ENCODE results near the gene PLPPR1. TPM values are rescaled to one million over a fixed set of nuclear protein-coding genes. Genes with fewer than 3 reads are reported as not detected.
"Not testable (repeated sequence)": the region's sequence is repeated elsewhere in the genome, so short reads cannot be mapped to it uniquely, and the experiment has no call there.

PLPPR1 gene
- total RNA-seq, 1 donor from 2014 or later: not detected

DNA sequence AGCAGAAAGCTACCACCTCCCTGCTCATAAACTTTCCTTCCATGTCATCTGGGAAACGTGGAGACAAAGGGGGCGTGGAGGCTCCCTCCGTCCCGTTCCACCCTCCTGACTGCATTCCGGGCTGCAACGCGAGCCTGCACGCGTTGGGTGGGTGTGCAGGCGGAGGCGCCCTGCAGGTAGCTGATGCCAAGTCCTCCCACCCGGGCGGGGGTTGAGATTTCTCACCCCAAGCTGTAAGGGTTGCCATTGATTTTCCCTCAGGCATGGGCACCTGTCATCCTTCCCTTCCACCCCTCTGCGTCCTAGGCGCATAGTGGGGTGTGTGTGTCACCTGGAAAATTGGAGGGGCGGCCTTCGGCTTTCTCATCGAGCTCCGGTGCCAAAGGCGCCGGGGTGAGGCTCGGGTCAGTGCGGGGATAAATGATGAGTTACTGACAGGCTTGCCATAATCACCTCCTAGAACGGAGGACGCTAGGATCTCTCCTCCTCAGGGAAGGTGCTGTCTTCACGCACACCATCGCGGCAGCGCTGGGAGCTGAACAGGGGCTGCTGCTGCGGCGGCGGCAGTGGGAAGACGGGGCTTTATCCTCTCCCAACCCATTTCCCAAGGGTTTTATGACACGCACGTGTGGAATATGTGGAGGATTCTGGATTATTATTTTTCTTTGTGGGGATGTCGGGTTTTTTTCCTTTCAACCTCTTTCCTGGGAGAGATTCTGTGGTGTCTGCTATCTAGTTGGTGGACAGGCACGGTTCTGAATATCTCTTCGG, 973 bp downstream of the PLPPR1 start:
- intact Hi-C loops (cut with micrococcal nuclease): no loop called here
- H3K4me1 Mint-ChIP-seq: no peaks in the 10 kb centered on the region
- H3K36me3 Mint-ChIP-seq (ENCODE audit: low read depth): no peaks in the 10 kb centered on the region
- H3K27me3 Mint-ChIP-seq: peaks cover 51% of the 10 kb centered on the region
- H3K4me3 Mint-ChIP-seq: no peak overlapping the region
- DNase-seq: no peak
- no peaks in the 10 kb centered on the region for H3K9me3 Mint-ChIP-seq
- H3K27ac Mint-ChIP-seq: no peak overlapping the region

GRCh38 chr9:101030086-101030391, 1.5 kb downstream of the PLPPR1 start:
- peaks cover 50% of the 10 kb centered on the region for H3K27me3 Mint-ChIP-seq
- no peaks in the 10 kb centered on the region for H3K4me1 Mint-ChIP-seq
- DNase-seq: no peak
- no peak overlapping the region for H3K27ac Mint-ChIP-seq
- intact Hi-C loops (cut with micrococcal nuclease): no loop called here
- H3K9me3 Mint-ChIP-seq: no peaks in the 10 kb centered on the region
- H3K36me3 Mint-ChIP-seq (ENCODE audit: low read depth): no peaks in the 10 kb centered on the region
- no peak overlapping the region for H3K4me3 Mint-ChIP-seq

DNA sequence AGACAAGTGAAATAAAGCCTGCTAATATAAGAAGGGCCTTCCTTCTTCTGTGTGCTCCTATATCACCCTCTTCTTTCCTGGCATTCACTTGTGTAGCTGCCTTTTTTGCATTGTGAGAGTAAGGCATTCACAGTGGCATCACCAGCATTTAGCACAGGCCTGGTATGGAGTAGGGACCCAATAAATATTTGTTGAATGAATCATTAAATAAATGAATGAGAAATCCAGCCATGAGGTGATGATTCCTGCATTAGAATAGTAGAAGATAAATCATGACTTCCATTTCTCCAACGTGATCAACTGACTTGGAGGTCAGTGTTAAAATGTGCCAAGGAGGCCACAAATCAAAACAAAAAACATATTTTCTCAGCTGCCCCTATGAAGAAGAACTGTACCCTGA, 3.9 kb downstream of the PLPPR1 start:
- peaks cover 37% of the 10 kb centered on the region for H3K27me3 Mint-ChIP-seq
- H3K9me3 Mint-ChIP-seq: no peaks in the 10 kb centered on the region
- no peak for DNase-seq
- no peak overlapping the region for H3K27ac Mint-ChIP-seq
- no peaks in the 10 kb centered on the region for H3K36me3 Mint-ChIP-seq (ENCODE audit: low read depth)
- H3K4me1 Mint-ChIP-seq: no peaks in the 10 kb centered on the region
- H3K4me3 Mint-ChIP-seq: no peak overlapping the region
- intact Hi-C loops (cut with micrococcal nuclease): no loop called here

GRCh38 chr9:101034222-101034621, 5.7 kb downstream of the PLPPR1 start:
- Mint-ChIP-seq H3K27me3 (peaks cover 28% of the 10 kb centered on the region), H3K9me3 (no peaks in the 10 kb centered on the region), H3K4me3 (no peak overlapping the region), H3K36me3 (ENCODE audit: low read depth) (no peaks in the 10 kb centered on the region), H3K4me1 (no peaks in the 10 kb centered on the region), H3K27ac (no peak overlapping the region)
- intact Hi-C loops (cut with micrococcal nuclease): no loop called here
- DNase-seq: no peak

DNA sequence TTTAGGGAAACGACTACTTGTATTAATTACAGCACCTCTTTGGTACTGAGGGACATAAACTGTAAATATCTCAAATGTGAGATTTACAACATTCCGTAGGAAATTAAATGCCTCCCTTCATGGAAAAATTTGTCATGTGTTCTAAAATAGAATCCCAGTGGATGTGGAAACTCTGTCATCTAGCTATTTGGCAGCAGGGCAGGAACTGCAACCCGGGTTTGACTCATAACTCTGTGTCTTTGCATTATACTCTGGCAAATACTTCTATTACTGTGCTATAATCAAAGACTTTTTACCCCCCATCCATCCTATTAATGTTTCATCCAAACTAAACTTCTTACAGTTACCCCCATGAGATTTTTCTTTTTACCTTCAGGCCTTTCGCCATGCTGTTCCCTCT, 6.6 kb downstream of the PLPPR1 start:
- no peak overlapping the region for H3K4me3 Mint-ChIP-seq

DNA sequence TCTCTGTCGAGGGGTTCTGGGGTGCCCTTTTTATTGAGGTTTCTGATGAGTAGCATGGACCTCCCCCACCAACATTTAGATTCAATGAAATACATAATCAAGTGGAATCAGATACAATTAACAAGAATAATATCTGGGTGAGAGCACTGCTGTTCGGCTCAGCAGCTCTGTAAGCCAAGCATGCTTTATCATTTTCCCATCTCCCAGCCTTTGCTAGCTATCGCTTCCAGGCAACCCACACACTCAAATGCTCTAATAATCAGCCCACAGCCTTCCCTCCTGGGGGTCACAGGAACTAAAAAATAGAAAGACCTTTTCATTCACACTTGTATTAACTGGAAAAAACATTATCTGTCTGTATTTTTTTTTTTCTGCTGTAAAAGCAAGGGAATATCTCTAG, 8.9 kb downstream of the PLPPR1 start:
- Mint-ChIP-seq H3K9me3 (no peaks in the 10 kb centered on the region), H3K4me1 (no peaks in the 10 kb centered on the region), H3K36me3 (ENCODE audit: low read depth) (no peaks in the 10 kb centered on the region), H3K27ac (no peak overlapping the region), H3K4me3 (no peak overlapping the region), H3K27me3 (peaks cover 3% of the 10 kb centered on the region)
- intact Hi-C loops (cut with micrococcal nuclease): no loop called here
- no peak for DNase-seq

More for the DNA sequence above, 6.6 kb downstream of the PLPPR1 start:
- Mint-ChIP-seq H3K4me1 (no peaks in the 10 kb centered on the region), H3K27me3 (peaks cover 19% of the 10 kb centered on the region), H3K9me3 (no peaks in the 10 kb centered on the region), H3K36me3 (ENCODE audit: low read depth) (no peaks in the 10 kb centered on the region), H3K27ac (no peak overlapping the region)
- no peak for DNase-seq
- intact Hi-C loops (cut with micrococcal nuclease): no loop called here

DNA sequence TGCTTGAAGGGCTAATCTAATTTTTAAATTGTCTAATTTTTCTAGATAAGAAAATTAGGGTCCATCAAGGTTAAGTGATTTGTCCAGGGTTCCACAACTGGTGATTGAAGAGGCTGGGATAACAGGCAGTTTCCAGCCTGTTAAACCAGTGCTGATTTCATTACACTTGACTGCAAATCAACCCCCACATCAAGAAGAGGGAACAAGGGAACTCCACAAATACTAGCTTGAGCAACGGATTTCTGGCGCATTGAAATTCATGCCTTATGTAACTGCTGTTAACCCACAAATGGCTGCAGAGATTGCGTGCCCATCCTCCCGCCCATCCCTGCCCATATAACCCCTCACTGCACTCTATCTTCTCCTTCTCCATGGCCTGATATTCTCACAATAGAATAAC, 10.0 kb downstream of the PLPPR1 start:
- Mint-ChIP-seq H3K27ac (no peak overlapping the region), H3K27me3 (peaks cover 3% of the 10 kb centered on the region), H3K4me3 (no peak overlapping the region), H3K9me3 (no peaks in the 10 kb centered on the region), H3K36me3 (ENCODE audit: low read depth) (no peaks in the 10 kb centered on the region), H3K4me1 (no peaks in the 10 kb centered on the region)
- no peak for DNase-seq
- intact Hi-C loops (cut with micrococcal nuclease): no loop called here

DNA sequence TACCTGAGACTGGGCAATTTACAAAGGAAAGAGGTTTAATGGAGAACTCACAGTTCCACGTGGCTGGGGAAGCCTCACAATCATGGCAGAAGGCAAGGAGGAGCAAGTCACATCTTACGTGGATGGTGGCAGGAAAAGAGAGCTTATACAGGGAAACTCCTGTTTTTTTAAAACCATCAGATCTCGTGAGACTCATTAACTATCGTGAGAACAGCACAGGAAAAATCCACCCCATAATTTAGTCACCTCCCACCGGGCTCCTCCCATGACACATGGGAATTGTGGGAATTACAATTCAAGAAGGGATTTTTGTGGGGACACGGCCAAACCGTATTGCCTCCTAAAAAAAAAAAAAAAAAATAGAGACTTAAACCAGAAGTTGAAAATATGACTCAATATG, 11.1 kb downstream of the PLPPR1 start:
- H3K4me1 Mint-ChIP-seq; H3K27ac Mint-ChIP-seq; H3K4me3 Mint-ChIP-seq; H3K36me3 Mint-ChIP-seq (ENCODE audit: low read depth); H3K27me3 Mint-ChIP-seq; DNase-seq; intact Hi-C loops (cut with micrococcal nuclease); H3K9me3 Mint-ChIP-seq: not testable (repeated sequence)

DNA sequence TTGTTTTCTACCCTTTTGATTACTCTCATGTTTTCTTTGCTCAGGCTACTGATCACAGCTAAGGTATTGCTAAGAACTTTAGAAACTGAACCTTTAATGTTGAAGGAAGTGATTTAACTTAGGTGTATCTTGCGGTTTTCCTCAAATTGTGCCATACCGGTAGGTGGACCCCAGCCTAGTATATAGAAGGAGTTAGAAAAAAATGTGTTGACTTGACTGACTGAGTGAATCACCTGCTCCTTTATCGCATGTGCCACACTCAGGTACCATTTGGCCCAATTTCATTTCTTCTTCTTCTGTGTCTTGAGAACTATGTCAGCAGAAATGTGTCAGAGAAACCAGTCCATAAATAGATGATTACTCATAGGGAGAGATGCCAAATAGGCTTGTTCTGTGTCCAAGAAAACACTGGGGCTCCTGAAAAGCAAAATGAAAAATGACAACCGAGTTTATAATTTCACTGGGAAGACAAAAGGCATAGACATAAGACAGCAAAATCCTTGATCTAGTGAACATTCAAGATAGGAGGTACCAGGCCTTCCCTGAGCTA, 19.4 kb downstream of the PLPPR1 start:
- H3K36me3 Mint-ChIP-seq (ENCODE audit: low read depth): no peaks in the 10 kb centered on the region
- DNase-seq: no peak
- no peak overlapping the region for H3K27ac Mint-ChIP-seq
- H3K27me3 Mint-ChIP-seq: no peaks in the 10 kb centered on the region
- no peaks in the 10 kb centered on the region for H3K4me1 Mint-ChIP-seq
- no peak overlapping the region for H3K4me3 Mint-ChIP-seq
- intact Hi-C loops (cut with micrococcal nuclease): no loop called here
- H3K9me3 Mint-ChIP-seq: no peaks in the 10 kb centered on the region

- no peak overlapping the region for H3K27ac Mint-ChIP-seq
- no peaks in the 10 kb centered on the region for H3K27me3 Mint-ChIP-seq
- intact Hi-C loops (cut with micrococcal nuclease): no loop called here
- H3K9me3 Mint-ChIP-seq: no peaks in the 10 kb centered on the region
- H3K36me3 Mint-ChIP-seq (ENCODE audit: low read depth): no peaks in the 10 kb centered on the region
- no peak for DNase-seq
- no peaks in the 10 kb centered on the region for H3K4me1 Mint-ChIP-seq
- H3K4me3 Mint-ChIP-seq: no peak overlapping the region
Observed at GRCh38 chr9:101050650-101051049, 22.1 kb downstream of the PLPPR1 start.

- Mint-ChIP-seq H3K4me1 (no peaks in the 10 kb centered on the region), H3K9me3 (no peaks in the 10 kb centered on the region), H3K27ac (no peak overlapping the region), H3K4me3 (no peak overlapping the region), H3K36me3 (ENCODE audit: low read depth) (no peaks in the 10 kb centered on the region), H3K27me3 (no peaks in the 10 kb centered on the region)
- intact Hi-C loops (cut with micrococcal nuclease): no loop called here
- no peak for DNase-seq
Observed at GRCh38 chr9:101054657-101055056, 26.1 kb downstream of the PLPPR1 start.

DNA sequence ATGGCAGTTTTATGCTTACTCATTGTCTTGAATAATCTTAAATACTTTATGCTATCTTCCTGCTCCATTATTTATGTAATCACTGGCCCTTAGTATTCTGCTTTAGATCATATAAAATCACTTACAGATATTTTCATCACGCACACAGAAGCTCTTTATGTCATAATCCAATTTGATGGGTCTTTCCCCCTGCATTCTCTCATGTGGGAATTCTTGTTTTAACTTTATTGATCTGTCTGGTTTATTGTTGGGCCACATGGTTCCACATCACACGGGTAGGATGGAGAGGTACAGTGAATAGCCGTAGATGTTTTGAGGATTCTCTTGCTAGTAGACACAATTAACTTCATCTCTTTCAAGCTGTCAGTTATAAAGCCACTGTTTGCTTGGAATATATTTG, 27.0 kb downstream of the PLPPR1 start:
- no peaks in the 10 kb centered on the region for H3K27me3 Mint-ChIP-seq
- no peak overlapping the region for H3K27ac Mint-ChIP-seq
- intact Hi-C loops (cut with micrococcal nuclease): no loop called here
- no peak for DNase-seq
- no peaks in the 10 kb centered on the region for H3K36me3 Mint-ChIP-seq (ENCODE audit: low read depth)
- H3K4me3 Mint-ChIP-seq: no peak overlapping the region
- no peaks in the 10 kb centered on the region for H3K4me1 Mint-ChIP-seq
- H3K9me3 Mint-ChIP-seq: no peaks in the 10 kb centered on the region

DNA sequence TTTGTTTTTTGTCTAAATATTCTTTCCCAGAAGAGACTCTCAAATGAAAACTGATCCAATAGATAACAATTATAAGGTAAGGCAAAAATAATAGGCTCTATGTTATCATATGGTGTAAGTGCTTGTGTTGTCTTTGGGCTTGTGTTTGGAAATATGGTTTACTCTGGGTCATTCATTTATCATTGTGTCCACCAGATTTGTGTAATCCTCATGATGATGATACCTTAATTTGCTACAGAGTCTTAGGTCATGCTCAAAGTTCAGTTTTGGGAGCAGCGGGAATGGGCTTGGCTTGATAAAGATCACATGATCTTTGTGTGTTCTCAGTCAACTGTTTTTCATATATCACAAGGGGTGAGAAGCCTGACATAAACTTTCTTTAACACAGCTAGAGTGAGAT, 34.2 kb downstream of the PLPPR1 start:
- Mint-ChIP-seq H3K9me3 (no peaks in the 10 kb centered on the region), H3K27me3 (no peaks in the 10 kb centered on the region), H3K27ac (no peak overlapping the region), H3K4me3 (no peak overlapping the region), H3K4me1 (no peaks in the 10 kb centered on the region), H3K36me3 (ENCODE audit: low read depth) (no peaks in the 10 kb centered on the region)
- intact Hi-C loops (cut with micrococcal nuclease): no loop called here
- no peak for DNase-seq

- H3K4me1 Mint-ChIP-seq: no peaks in the 10 kb centered on the region
- intact Hi-C loops (cut with micrococcal nuclease): no loop called here
Observed at GRCh38 chr9:101063192-101063591, 34.7 kb downstream of the PLPPR1 start.

DNA sequence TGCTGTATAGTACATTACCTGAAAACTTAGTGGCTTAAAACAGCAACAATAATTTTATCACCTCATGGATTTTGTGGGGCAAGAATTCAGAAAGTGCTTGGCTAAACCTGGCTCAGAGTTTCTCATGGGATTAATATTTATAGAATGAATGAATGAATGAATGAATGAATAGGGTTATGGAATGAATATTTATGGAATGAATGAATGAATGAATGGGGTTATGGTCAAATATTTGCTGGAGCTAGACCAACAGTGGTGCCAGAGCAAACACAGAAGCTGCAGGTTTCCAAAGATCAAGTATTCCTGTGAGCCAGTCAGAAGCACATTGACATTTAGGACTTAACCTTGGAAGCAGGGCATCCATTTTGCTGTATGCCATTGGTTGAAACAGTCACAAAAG, 35.7 kb downstream of the PLPPR1 start:
- Mint-ChIP-seq H3K27me3 (no peaks in the 10 kb centered on the region), H3K27ac (no peak overlapping the region), H3K4me1 (no peaks in the 10 kb centered on the region), H3K9me3 (no peaks in the 10 kb centered on the region), H3K36me3 (ENCODE audit: low read depth) (no peaks in the 10 kb centered on the region), H3K4me3 (no peak overlapping the region)
- intact Hi-C loops (cut with micrococcal nuclease): no loop called here
- DNase-seq: no peak

More at GRCh38 chr9:101063192-101063591, 34.7 kb downstream of the PLPPR1 start:
- no peak overlapping the region for H3K4me3 Mint-ChIP-seq
- no peaks in the 10 kb centered on the region for H3K9me3 Mint-ChIP-seq
- no peaks in the 10 kb centered on the region for H3K36me3 Mint-ChIP-seq (ENCODE audit: low read depth)
- DNase-seq: no peak
- H3K27me3 Mint-ChIP-seq: no peaks in the 10 kb centered on the region
- H3K27ac Mint-ChIP-seq: no peak overlapping the region

Data from activated CD4-positive, alpha-beta T cell treated with anti-CD3 and anti-CD28 coated beads, Interleukin-2, amount 10 ng/mL, durations not matched to agents 24 days and 14 days (primary cell).